HL-60 (cell line): ENCODE measurements around the gene NFYC.

ENCODE experiments used
- DNase-seq, 2 experiments: peaks; one replicate each; pipeline ENCODE4 v3.0.0-alpha.2; 2010 to 2020; ENCODE audit warnings: low read depth in 1 of 2, low spot score in 1 of 2
- H3K27ac ChIP-seq: fragments of 250-450 bp; sonication (Bioruptor Pico); replicated peaks from 2 replicates; pipeline ENCODE4 v1.5.1; 2020; ENCODE audit warnings: mild to moderate bottlenecking, moderate library complexity
- H3K27me3 ChIP-seq: fragments of 250-450 bp; sonication (Bioruptor Pico); 2 replicates; pipeline ENCODE4 v1.5.1; 2021; ENCODE audit warnings: mild to moderate bottlenecking, moderate library complexity; ENCODE audit not compliant: insufficient read depth, poor library complexity, severe bottlenecking
- H3K4me3 ChIP-seq: replicated peaks from 2 replicates; pipeline ENCODE4 v1.5.1; 2011; ENCODE audit warnings: mild to moderate bottlenecking, control low read depth, low read length; ENCODE audit not compliant: insufficient read depth
- CTCF ChIP-seq: IDR thresholded peaks from one replicate; pipeline ENCODE4 v1.5.1; 2011; ENCODE audit warnings: low read length, control low read depth, inconsistent platforms; ENCODE audit not compliant: insufficient read depth
- GABPA ChIP-seq: IDR thresholded peaks from 2 replicates; pipeline ENCODE4 v1.6.1; 2012; ENCODE audit warnings: low read depth
- POLR2AphosphoS5 ChIP-seq: IDR thresholded peaks from 2 replicates; pipeline ENCODE4 v1.6.1; 2012; ENCODE audit warnings: low read depth
- REST ChIP-seq: IDR thresholded peaks from 2 replicates; pipeline ENCODE4 v1.6.1; 2012; ENCODE audit warnings: low read depth; ENCODE audit not compliant: insufficient replicate concordance
- SPI1 ChIP-seq: IDR thresholded peaks from 2 replicates; pipeline ENCODE4 v1.6.1; 2012; ENCODE audit warnings: low read depth, mild to moderate bottlenecking, borderline replicate concordance

Gene NFYC

GRCh38 chr1:40734882-40735628 is 43.6 kb downstream of the NFYC start:
- TF ChIP-seq POLR2AphosphoS5 (no peak), CTCF (no peak), SPI1 (no peak), REST (no peak), GABPA (no peak)
- Histone ChIP-seq H3K27ac (no peak overlapping the region), H3K4me3 (no peak overlapping the region), H3K27me3 (no peaks in the 10 kb centered on the region)
- DNase-seq: no peak

DNA sequence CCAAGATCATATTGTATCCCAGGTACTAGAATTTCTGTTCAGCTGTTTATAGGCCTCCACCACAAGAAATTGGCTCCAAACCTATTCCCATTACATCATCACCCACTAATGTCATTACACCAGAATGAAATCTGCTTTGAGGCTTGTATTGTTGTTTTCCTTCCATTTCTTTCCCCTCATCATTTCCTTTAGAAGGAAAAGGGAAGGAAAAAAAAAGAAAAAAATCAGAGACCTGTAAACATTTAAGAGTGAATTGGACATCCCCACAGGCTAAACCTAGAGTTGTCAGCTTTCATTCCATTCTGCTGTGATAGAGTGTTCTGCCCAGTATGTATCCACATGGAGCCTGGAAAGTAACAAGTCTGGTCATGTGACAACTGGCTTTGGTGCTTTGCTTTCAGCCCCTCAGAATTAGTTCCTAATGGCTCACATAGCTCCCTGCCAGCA is 44.6 kb downstream of the NFYC start:
- no peak overlapping the region for H3K4me3 ChIP-seq
- H3K27ac ChIP-seq: no peak overlapping the region
- TF ChIP-seq SPI1 (no peak), REST (no peak), POLR2AphosphoS5 (no peak), GABPA (no peak), CTCF (no peak)
- DNase-seq: no peak
- H3K27me3 ChIP-seq: no peaks in the 10 kb centered on the region

GRCh38 chr1:40738831-40739230 is 47.3 kb downstream of the NFYC start:
- DNase-seq: no peak
- TF ChIP-seq SPI1 (no peak), CTCF (no peak), POLR2AphosphoS5 (no peak), GABPA (no peak), REST (no peak)
- Histone ChIP-seq H3K27me3 (no peaks in the 10 kb centered on the region), H3K4me3 (no peak overlapping the region), H3K27ac (no peak overlapping the region)
